ENCODE results near the gene TRDMT1.

TRDMT1 gene

DNA sequence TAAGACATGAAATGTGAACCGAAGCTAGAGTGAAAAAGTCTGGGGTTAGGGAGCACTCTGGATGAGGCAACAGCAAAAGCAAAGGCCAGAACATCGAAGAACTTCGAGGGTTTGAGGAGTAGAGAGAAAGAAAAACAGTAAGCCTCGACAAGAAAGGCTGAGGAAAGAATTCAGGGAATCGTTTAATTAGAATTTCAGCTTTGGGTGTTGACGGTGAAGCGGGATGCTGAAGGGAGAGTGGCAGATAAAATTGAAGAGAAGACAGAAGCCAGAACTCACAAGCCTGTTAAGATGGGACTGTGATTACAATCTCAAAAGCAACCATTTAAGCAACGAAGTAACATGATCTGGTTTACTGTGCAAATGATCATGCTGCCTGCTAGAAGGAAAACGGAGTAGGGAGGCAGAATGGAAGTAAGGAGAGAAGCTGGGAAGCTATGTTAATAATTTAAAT is 2.1 kb downstream of the TRDMT1 start:
- H3K79me1 ChIP-seq (ENCODE audit: low read length): peaks cover 3% of the 10 kb centered on the region
- DNase-seq: peak; percentile 57

DNA sequence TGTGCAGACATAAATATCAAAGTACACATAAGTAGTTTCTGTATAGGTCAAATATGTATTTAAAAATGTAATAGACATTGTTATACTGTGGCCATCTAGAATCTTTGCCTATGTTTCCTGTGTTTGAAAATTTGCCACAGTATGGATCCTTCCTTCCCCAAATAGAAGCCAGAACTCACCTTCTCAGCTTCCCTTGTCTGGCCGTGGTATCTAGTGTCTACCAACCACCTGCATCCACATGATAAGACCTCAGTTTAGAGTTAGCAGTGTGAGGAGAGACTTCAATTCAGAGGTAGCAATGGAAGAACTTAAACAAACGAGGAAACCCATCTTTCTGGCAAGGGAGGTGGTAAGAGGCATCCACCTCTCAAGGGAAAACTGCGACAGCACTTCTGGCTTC is 4.9 kb downstream of the TRDMT1 start:
- no CpG with 5 or more reads among the region's 3 CpGs for WGBS (ENCODE audit: extremely low coverage, insufficient coverage, low lambda C conversion rate)
- no peak overlapping the region for H3K18ac ChIP-seq (ENCODE audit: low read length)
- H4K8ac ChIP-seq (ENCODE audit: low read depth, low read length): no peak overlapping the region

More for the DNA sequence above, 2.1 kb downstream of the TRDMT1 start:
- Histone ChIP-seq H4K8ac (ENCODE audit: low read depth, low read length) (peak overlapping the region; percentile 56), H2BK5ac (ENCODE audit: low read length) (no peak overlapping the region), H2BK120ac (ENCODE audit: low read depth, low read length) (no peak overlapping the region), H3K4me1 (ENCODE audit: control insufficient read depth, low read depth, low read length) (no peaks in the 10 kb centered on the region), H3K27ac (ENCODE audit: low read depth, low read length) (no peak overlapping the region), H2AK5ac (ENCODE audit: low read length) (no peak overlapping the region), H4K5ac (ENCODE audit: low read length) (no peak overlapping the region), H3K56ac (ENCODE audit: low read length) (peak overlapping the region; percentile 68), H3K23ac (ENCODE audit: low read length) (no peak overlapping the region), H3K18ac (ENCODE audit: low read length) (peak overlapping the region; percentile 16), H3K9ac (ENCODE audit: low read length) (peak overlapping the region; percentile 48), H3K4ac (ENCODE audit: low read depth, low read length) (no peak overlapping the region), H3K27me3 (ENCODE audit: insufficient read depth, low read length, poor library complexity) (no peaks in the 10 kb centered on the region), H3K4me2 (ENCODE audit: low read length) (peak overlapping the region; percentile 4), H3K36me3 (ENCODE audit: control insufficient read depth, insufficient read depth, low read length) (no peaks in the 10 kb centered on the region), H3K4me3 (ENCODE audit: low read length) (no peak overlapping the region), H3K79me2 (ENCODE audit: control insufficient read depth, insufficient read depth, low read length) (no peaks in the 10 kb centered on the region), H2BK15ac (replicated peaks; ENCODE audit: low read depth) (no peak overlapping the region)
- WGBS (ENCODE audit: extremely low coverage, insufficient coverage, low lambda C conversion rate): no CpG with 5 or more reads among the region's 9 CpGs

DNA sequence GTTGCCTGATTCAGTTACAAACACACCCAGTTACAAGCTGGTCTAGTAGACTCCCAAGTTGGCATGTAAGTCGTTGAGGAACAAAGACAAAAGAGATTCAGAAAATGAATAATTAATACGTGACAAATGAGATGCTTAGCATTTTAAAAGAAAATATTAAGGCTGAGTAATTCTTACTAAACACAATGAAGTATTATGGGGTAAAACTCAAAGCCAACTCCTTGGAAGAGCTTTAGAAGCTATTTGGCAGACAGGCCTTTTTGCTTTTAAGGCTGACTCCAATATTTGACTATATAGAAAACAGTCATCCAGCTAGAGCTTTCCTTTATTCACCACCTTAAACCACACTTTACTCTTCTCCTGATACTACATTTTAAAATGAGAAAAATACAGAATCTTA is 5.4 kb downstream of the TRDMT1 start:
- no peak overlapping the region for H3K9ac ChIP-seq (ENCODE audit: low read length)

More for the DNA sequence above, 4.9 kb downstream of the TRDMT1 start:
- Histone ChIP-seq H3K27ac (ENCODE audit: low read depth, low read length) (no peak overlapping the region), H3K4me1 (ENCODE audit: control insufficient read depth, low read depth, low read length) (no peaks in the 10 kb centered on the region), H3K4ac (ENCODE audit: low read depth, low read length) (no peak overlapping the region), H2BK120ac (ENCODE audit: low read depth, low read length) (no peak overlapping the region), H3K79me1 (ENCODE audit: low read length) (peaks cover 6% of the 10 kb centered on the region), H2BK5ac (ENCODE audit: low read length) (no peak overlapping the region), H3K56ac (ENCODE audit: low read length) (no peak overlapping the region), H3K79me2 (ENCODE audit: control insufficient read depth, insufficient read depth, low read length) (peaks cover 2% of the 10 kb centered on the region), H2AK5ac (ENCODE audit: low read length) (no peak overlapping the region), H3K36me3 (ENCODE audit: control insufficient read depth, insufficient read depth, low read length) (no peaks in the 10 kb centered on the region), H2BK15ac (replicated peaks; ENCODE audit: low read depth) (no peak overlapping the region), H3K9ac (ENCODE audit: low read length) (no peak overlapping the region), H3K4me2 (ENCODE audit: low read length) (no peak overlapping the region), H3K27me3 (ENCODE audit: insufficient read depth, low read length, poor library complexity) (no peaks in the 10 kb centered on the region), H3K23ac (ENCODE audit: low read length) (no peak overlapping the region), H3K4me3 (ENCODE audit: low read length) (no peak overlapping the region), H4K5ac (ENCODE audit: low read length) (no peak overlapping the region)
- DNase-seq: no peak

DNA sequence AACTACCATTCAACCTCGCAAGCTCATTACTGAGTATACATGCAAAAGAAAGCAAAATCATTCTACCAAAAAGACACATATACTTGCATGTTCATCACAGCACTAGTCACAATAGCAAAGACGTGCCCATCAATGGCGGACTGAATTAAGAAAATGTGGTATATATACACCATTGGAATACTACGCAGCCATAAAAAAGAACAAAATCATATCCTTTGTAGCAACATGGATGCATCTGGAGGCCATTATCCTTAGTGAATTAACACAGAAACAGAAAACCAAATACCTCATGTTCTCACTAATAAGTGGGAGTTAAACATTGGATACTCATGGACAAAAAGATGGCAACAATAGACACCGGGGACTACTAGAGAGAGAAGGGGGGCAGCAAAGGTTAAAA is 6.4 kb downstream of the TRDMT1 start:
- Histone ChIP-seq H3K27me3 (ENCODE audit: insufficient read depth, low read length, poor library complexity) (no peaks in the 10 kb centered on the region), H2BK5ac (ENCODE audit: low read length) (no peak overlapping the region), H3K27ac (ENCODE audit: low read depth, low read length) (no peak overlapping the region), H3K79me1 (ENCODE audit: low read length) (peaks cover 9% of the 10 kb centered on the region), H3K4me1 (ENCODE audit: control insufficient read depth, low read depth, low read length) (no peaks in the 10 kb centered on the region), H3K4ac (ENCODE audit: low read depth, low read length) (no peak overlapping the region), H4K5ac (ENCODE audit: low read length) (no peak overlapping the region), H3K23ac (ENCODE audit: low read length) (no peak overlapping the region), H3K4me3 (ENCODE audit: low read length) (no peak overlapping the region), H2AK5ac (ENCODE audit: low read length) (no peak overlapping the region), H3K79me2 (ENCODE audit: control insufficient read depth, insufficient read depth, low read length) (peaks cover 2% of the 10 kb centered on the region), H3K18ac (ENCODE audit: low read length) (no peak overlapping the region), H3K9ac (ENCODE audit: low read length) (no peak overlapping the region), H3K36me3 (ENCODE audit: control insufficient read depth, insufficient read depth, low read length) (no peaks in the 10 kb centered on the region), H2BK120ac (ENCODE audit: low read depth, low read length) (no peak overlapping the region), H3K4me2 (ENCODE audit: low read length) (no peak overlapping the region), H3K56ac (ENCODE audit: low read length) (no peak overlapping the region), H2BK15ac (replicated peaks; ENCODE audit: low read depth) (no peak overlapping the region), H4K8ac (ENCODE audit: low read depth, low read length) (no peak overlapping the region)
- WGBS (ENCODE audit: extremely low coverage, insufficient coverage, low lambda C conversion rate): no CpG with 5 or more reads among the region's 5 CpGs
- no peak for DNase-seq

More for the DNA sequence above, 5.4 kb downstream of the TRDMT1 start:
- Histone ChIP-seq H3K23ac (ENCODE audit: low read length) (no peak overlapping the region), H3K4ac (ENCODE audit: low read depth, low read length) (no peak overlapping the region), H3K36me3 (ENCODE audit: control insufficient read depth, insufficient read depth, low read length) (no peaks in the 10 kb centered on the region), H3K18ac (ENCODE audit: low read length) (no peak overlapping the region), H2BK5ac (ENCODE audit: low read length) (no peak overlapping the region), H3K4me2 (ENCODE audit: low read length) (no peak overlapping the region), H2BK120ac (ENCODE audit: low read depth, low read length) (no peak overlapping the region), H3K27ac (ENCODE audit: low read depth, low read length) (no peak overlapping the region), H3K27me3 (ENCODE audit: insufficient read depth, low read length, poor library complexity) (no peaks in the 10 kb centered on the region), H3K56ac (ENCODE audit: low read length) (no peak overlapping the region), H2AK5ac (ENCODE audit: low read length) (no peak overlapping the region), H3K79me2 (ENCODE audit: control insufficient read depth, insufficient read depth, low read length) (peaks cover 2% of the 10 kb centered on the region), H4K5ac (ENCODE audit: low read length) (no peak overlapping the region), H3K4me1 (ENCODE audit: control insufficient read depth, low read depth, low read length) (no peaks in the 10 kb centered on the region), H3K79me1 (ENCODE audit: low read length) (peaks cover 9% of the 10 kb centered on the region), H2BK15ac (replicated peaks; ENCODE audit: low read depth) (no peak overlapping the region), H3K4me3 (ENCODE audit: low read length) (no peak overlapping the region), H4K8ac (ENCODE audit: low read depth, low read length) (no peak overlapping the region)
- no peak for DNase-seq
- no CpG with 5 or more reads among the region's 2 CpGs for WGBS (ENCODE audit: extremely low coverage, insufficient coverage, low lambda C conversion rate)

DNA sequence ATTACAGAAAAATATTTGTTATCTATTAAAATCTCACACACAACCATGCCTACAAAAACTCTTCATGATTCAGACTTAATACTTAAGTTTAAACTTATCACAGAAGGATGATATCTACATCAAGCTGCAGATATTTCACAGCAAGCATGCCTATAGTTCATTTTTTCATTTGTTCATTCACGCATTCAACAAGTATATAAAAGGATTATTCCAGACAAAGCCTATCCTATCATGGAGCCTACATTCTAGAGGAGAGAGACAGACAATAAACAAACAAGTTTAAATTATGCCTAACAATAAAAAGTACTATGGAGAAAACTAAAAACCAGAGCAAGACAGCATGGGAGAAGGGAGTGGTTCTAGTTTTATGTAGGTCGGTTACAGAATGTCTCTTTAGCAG is 10.9 kb downstream of the TRDMT1 start:
- H3K79me2 ChIP-seq (ENCODE audit: control insufficient read depth, insufficient read depth, low read length): peaks cover 2% of the 10 kb centered on the region
- H3K4me2 ChIP-seq (ENCODE audit: low read length): no peak overlapping the region
- H3K27me3 ChIP-seq (ENCODE audit: insufficient read depth, low read length, poor library complexity): no peaks in the 10 kb centered on the region
- H3K23ac ChIP-seq (ENCODE audit: low read length): no peak overlapping the region
- H2BK5ac ChIP-seq (ENCODE audit: low read length): no peak overlapping the region
- H4K5ac ChIP-seq (ENCODE audit: low read length): no peak overlapping the region
- no peak overlapping the region for H3K9ac ChIP-seq (ENCODE audit: low read length)
- no peak overlapping the region for H2BK15ac ChIP-seq (replicated peaks; ENCODE audit: low read depth)
- peaks cover 6% of the 10 kb centered on the region for H3K79me1 ChIP-seq (ENCODE audit: low read length)
- no peak overlapping the region for H3K4me3 ChIP-seq (ENCODE audit: low read length)
- no peak overlapping the region for H4K8ac ChIP-seq (ENCODE audit: low read depth, low read length)
- no peak overlapping the region for H3K4ac ChIP-seq (ENCODE audit: low read depth, low read length)
- no peak overlapping the region for H2BK120ac ChIP-seq (ENCODE audit: low read depth, low read length)
- no peaks in the 10 kb centered on the region for H3K36me3 ChIP-seq (ENCODE audit: control insufficient read depth, insufficient read depth, low read length)
- no peak overlapping the region for H3K18ac ChIP-seq (ENCODE audit: low read length)
- no peak overlapping the region for H3K56ac ChIP-seq (ENCODE audit: low read length)
- H3K4me1 ChIP-seq (ENCODE audit: control insufficient read depth, low read depth, low read length): no peaks in the 10 kb centered on the region
- H2AK5ac ChIP-seq (ENCODE audit: low read length): no peak overlapping the region
- no peak overlapping the region for H3K27ac ChIP-seq (ENCODE audit: low read depth, low read length)
- DNase-seq: no peak
- WGBS (ENCODE audit: extremely low coverage, insufficient coverage, low lambda C conversion rate): no CpG with 5 or more reads among the region's 2 CpGs

DNA sequence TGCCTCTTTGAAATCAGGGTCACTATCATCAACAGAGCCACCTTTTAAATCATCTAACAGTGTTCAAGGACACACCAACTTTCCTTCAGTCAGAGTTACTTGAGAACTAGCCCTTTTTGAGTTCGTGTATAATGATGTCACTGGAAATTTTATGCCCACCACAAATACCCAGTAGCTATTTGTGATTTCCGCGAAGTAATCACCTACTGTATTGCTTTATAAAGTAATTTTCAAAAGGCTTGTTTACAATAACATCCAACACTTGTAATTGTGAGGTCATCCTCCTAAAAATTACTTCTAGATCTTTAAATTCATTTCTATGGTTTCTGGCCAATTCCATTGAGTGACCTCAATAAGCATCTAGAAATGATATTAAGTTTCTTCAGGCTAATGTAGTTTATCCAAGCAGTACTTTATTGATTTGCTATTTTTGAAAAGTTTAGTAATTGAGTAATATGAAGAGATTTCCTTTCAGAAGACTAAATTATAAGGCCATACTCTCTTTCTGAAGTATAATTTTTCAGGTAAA is 12.8 kb downstream of the TRDMT1 start:
- Histone ChIP-seq H3K4me2 (ENCODE audit: low read length) (no peak overlapping the region), H2BK120ac (ENCODE audit: low read depth, low read length) (no peak overlapping the region), H3K79me1 (ENCODE audit: low read length) (peaks cover 6% of the 10 kb centered on the region), H3K4ac (ENCODE audit: low read depth, low read length) (no peak overlapping the region), H3K36me3 (ENCODE audit: control insufficient read depth, insufficient read depth, low read length) (no peaks in the 10 kb centered on the region), H2BK15ac (replicated peaks; ENCODE audit: low read depth) (no peak overlapping the region), H3K27ac (ENCODE audit: low read depth, low read length) (no peak overlapping the region), H3K27me3 (ENCODE audit: insufficient read depth, low read length, poor library complexity) (no peaks in the 10 kb centered on the region), H3K56ac (ENCODE audit: low read length) (no peak overlapping the region), H3K9ac (ENCODE audit: low read length) (no peak overlapping the region), H2AK5ac (ENCODE audit: low read length) (no peak overlapping the region), H2BK5ac (ENCODE audit: low read length) (no peak overlapping the region), H3K4me3 (ENCODE audit: low read length) (no peak overlapping the region), H3K79me2 (ENCODE audit: control insufficient read depth, insufficient read depth, low read length) (peaks cover 2% of the 10 kb centered on the region), H3K18ac (ENCODE audit: low read length) (no peak overlapping the region), H3K4me1 (ENCODE audit: control insufficient read depth, low read depth, low read length) (no peaks in the 10 kb centered on the region), H4K5ac (ENCODE audit: low read length) (no peak overlapping the region), H3K23ac (ENCODE audit: low read length) (no peak overlapping the region), H4K8ac (ENCODE audit: low read depth, low read length) (no peak overlapping the region)
- WGBS (ENCODE audit: extremely low coverage, insufficient coverage, low lambda C conversion rate): no CpG with 5 or more reads among the region's 3 CpGs
- no peak for DNase-seq
